GM18498 (cell line): ENCODE data around the gene ARHGAP5.
"Not testable (repeated sequence)": the region's sequence is repeated elsewhere in the genome, so short reads cannot be mapped to it uniquely, and the experiment has no call there.

Experiments used
- ATAC-seq: cut with Tn5 transposase; IDR thresholded peaks from one replicate; pipeline ENCODE4 v1.9.1; 2021; ENCODE audit warnings: mild to moderate bottlenecking, moderate library complexity; ENCODE audit not compliant: unreplicated experiment

ARHGAP5 gene

DNA sequence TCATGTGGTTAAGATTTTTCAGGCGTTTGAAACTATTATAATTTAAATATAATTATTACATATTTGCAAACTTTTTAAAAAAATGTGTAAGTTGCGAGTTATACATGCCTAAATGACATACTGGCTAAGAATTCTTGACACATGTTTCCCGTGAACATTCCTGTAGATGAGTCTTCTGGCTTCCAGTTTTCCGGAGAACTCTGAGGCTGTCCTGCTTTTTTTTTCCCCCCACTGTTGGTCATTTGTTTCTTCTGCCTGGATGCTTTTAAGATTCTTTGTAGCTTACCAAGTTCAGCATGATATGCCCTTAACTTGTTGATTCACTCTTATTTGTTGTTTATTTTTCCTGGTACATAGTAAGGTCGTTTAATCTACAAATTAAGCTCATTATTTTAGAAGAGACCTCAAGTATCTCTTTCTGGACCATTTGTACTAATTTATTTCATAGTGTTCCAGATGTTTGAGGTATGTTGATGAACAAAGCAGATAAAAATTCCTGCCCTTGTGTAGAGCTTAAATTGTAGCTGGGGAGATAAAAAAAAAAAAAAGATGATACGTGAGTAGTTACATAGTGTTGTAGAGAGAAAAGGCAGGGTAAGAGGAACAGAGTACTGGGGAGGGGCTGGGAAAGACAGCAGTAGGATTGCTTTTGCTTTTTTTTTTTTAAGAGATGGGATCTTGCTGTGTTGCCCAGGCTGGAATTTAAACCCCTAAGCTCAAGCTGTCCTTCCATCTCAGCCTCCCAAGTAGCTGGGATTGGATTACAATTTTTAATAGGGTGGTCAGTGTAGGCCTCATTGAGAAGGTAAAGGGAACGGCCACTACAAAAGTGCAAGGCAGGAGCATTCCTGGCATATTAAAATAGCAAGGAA is 32.8 kb downstream of the ARHGAP5 start:
- no peak for ATAC-seq

GRCh38 chr14:32110548-32110896 is 33.4 kb downstream of the ARHGAP5 start:
- no peak for ATAC-seq

DNA sequence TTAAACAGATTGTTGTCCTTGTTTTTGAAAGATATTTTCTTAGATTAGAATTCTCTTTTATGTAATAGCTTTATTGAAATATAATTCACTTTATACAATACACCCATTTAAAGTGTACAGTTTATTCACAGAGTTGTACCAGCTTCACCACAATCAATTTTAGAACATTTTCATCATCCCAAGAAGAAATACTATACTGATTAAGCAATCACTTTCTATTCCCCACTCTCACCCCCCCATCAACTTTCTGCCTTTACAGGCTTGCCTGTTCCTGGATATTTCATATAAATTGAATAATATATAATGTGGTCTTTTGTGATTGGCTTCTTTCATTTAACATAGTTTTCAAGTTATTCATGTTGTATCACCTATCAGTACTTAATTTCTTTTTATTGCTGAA is 44.4 kb downstream of the ARHGAP5 start:
- no peak for ATAC-seq

DNA sequence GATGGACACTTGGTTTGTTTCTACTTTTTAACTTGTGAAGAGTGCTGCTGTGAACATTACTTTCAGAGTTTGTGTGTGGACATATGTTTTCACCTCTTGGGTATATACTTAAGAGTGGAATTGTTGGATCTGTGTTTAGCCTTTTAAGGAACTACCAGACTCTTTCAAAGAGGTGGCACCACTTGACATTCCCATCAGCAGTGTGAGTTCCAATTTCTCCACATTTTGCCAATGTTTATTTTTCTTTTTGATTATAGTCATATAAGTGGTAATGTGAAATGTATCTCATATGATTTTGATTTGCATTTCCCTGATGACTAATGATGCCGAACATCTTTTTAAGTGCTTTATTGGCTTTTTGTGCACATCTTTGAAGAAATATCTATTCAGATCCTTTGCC is 44.8 kb downstream of the ARHGAP5 start:
- no peak for ATAC-seq

DNA sequence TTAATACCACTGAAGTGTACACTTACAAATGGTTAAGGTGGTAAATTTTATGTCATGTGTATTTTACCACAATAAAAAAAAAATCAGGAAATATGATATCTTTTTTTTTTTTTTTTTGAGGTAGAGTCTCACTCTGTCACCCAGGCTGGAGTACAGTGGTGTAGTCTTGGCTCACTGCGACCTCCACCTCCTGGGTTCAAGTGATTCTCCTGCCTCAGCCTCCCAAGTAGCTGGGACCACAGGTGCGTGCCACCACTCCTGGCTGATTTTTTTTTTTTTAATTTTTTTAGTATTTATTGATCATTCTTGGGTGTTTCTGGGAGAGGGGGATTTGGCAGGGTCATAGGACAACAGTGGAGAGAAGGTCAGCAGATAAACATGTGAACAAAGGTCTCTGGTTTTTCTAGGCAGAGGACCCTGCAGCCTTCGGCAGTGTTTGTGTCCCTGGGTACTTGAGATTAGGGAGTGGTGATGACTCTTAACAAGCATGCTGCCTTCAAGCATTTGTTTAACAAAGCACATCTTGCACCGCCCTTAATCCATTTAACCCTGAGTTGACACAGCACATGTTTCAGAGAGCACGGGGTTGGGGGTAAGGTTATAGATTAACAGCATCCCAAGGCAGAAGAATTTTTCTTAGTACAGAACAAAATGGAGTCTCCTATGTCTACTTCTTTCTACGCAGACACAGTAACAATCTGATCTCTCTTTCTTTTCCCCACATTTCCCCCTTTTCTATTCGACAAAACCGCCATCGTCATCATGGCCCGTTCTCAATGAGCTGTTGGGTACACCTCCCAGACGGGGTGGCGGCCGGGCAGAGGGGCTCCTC is 50.0 kb downstream of the ARHGAP5 start:
- ATAC-seq: not testable (repeated sequence)

DNA sequence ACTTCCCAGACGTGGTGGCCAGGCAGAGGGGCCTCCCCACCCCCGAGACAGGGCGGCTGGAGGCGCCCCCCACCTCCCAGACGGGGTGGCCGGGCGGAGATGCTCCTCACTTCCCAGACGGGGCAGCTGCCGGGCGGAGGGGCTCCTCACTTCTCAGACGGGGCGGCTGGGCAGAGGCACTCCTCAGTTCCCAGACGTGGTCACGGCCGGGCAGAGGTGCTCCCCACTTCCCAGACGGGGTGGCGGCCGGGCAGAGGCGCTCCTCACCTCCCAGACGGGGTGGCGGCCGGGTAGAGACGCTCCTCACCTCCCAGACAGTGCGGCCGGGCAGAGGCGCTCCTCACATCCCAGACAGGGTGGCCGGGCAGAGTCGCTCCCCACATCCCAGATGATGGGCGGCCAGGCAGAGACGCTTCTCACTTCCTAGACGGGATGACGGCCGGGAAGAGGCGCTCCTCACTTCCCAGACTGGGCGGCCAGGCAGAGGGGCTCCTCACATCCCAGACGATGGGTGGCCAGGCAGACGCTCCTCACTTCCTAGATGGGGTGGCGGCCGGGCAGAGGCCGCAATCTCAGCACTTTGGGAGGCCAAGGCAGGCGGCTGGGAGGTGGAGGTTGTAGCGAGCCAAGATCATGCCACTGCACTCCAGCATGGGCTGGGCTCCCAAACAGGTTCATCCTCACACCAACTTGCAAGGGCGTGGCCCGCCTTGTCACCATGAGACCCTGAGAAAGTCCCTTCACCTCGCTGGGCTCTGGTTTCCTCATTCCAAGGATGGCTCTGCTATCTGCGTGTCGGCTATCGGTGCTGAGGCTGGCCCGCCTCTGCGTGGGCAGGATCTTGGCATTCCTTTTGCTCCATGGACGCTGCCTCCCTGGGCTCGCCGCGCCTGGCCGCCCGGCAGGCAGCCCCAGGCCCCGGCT is 50.9 kb downstream of the ARHGAP5 start:
- not testable (repeated sequence) for ATAC-seq

GRCh38 chr14:32128703-32129102 is 51.6 kb downstream of the ARHGAP5 start:
- ATAC-seq: no peak

- ATAC-seq: no peak
These were observed 52.0 kb downstream of the ARHGAP5 start for GRCh38 chr14:32129124-32129523.

DNA sequence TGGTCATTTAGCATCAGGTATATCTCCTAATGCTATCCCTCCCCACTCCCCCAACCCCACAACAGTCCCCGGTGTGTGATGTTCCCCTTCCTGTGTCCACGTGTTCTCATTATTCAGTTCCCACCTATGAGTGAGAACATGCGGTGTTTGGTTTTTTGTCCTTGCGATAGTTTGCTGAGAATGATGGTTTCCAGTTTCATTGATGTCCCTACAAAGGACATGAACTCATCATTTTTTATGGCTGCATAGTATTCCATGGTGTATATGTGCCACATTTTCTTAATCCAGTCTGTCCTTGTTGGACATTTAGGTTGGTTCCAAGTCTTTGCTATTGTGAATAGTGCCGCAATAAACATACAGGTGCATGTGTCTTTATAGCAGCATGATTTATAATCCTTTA is 54.6 kb downstream of the ARHGAP5 start:
- ATAC-seq: not testable (repeated sequence)

- no peak for ATAC-seq
These were observed 57.5 kb downstream of the ARHGAP5 start for GRCh38 chr14:32134448-32135097.

- ATAC-seq: no peak
These were observed 59.1 kb downstream of the ARHGAP5 start for GRCh38 chr14:32136027-32136825.

GRCh38 chr14:32137313-32137712 is 60.2 kb downstream of the ARHGAP5 start:
- no peak for ATAC-seq

DNA sequence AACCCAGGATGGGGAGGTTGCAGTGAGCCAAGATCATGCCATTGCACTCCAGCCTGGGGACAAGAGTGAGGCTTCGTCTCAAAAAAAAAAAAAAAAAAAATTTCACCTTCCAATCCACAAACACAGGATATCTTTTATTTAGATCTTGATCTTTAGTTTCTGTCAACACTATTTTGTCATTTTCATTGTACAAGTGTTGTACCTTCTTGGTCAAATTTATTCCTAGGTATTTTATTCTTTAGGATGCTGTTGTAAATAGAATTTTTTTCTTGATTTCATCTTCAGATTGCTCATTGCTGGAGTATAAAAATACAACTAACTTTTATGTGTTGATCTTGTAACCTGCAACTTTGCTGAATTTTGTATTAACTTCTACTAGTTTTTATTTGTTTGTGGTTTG is 60.8 kb downstream of the ARHGAP5 start:
- no peak for ATAC-seq

- no peak for ATAC-seq
These were observed 65.2 kb downstream of the ARHGAP5 start for GRCh38 chr14:32142341-32142740.

GRCh38 chr14:32142754-32143437 is 65.8 kb downstream of the ARHGAP5 start:
- ATAC-seq: no peak

GRCh38 chr14:32150392-32150791 is 73.3 kb downstream of the ARHGAP5 start:
- ATAC-seq: no peak

DNA sequence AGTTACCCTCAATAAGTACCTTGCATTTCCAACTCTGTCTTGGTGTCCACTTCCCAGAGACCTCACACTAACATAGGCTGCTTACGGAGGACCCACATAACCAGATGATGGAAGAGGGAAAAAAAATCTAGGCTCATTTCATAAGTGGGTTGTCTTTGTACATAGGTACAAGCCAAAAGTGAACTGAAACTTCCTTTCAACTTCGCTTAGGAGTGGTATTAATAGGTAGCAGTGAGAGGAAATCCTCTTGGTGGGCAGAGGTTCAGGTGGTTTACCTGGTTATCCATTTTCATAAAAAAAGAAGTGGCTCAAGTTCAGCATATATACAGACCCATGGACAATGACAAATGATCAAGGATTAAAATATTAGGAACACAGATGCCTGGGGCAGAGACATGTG is 88.9 kb downstream of the ARHGAP5 start:
- no peak for ATAC-seq

GRCh38 chr14:32166924-32167323 is 89.8 kb downstream of the ARHGAP5 start:
- no peak for ATAC-seq

GRCh38 chr14:32167907-32168306 is 90.8 kb downstream of the ARHGAP5 start:
- ATAC-seq: no peak
